Uterus (tissue), 2 donors: ENCODE measurements around the gene RABGGTA.

Source experiments
- CTCF ChIP-seq, 4 experiments: fragments of 200-600 bp in 2 of 4; fragments of 450-650 bp in 2 of 4; sonication (generic) in 2 of 4; IDR thresholded peaks; one replicate each; pipeline ENCODE4 v1.5.1; 2016 to 2019; ENCODE audit warnings: antibody characterized with exemption in 4 of 4, mild to moderate bottlenecking in 2 of 4, moderate library complexity in 1 of 4
- POLR2A ChIP-seq, 2 donors: fragments of 450-650 bp; IDR thresholded peaks; one replicate each; pipeline ENCODE4 v1.6.1; 2016; ENCODE audit warnings: antibody characterized with exemption in 2 of 2, mild to moderate bottlenecking in 1 of 2, moderate library complexity in 1 of 2

DNA sequence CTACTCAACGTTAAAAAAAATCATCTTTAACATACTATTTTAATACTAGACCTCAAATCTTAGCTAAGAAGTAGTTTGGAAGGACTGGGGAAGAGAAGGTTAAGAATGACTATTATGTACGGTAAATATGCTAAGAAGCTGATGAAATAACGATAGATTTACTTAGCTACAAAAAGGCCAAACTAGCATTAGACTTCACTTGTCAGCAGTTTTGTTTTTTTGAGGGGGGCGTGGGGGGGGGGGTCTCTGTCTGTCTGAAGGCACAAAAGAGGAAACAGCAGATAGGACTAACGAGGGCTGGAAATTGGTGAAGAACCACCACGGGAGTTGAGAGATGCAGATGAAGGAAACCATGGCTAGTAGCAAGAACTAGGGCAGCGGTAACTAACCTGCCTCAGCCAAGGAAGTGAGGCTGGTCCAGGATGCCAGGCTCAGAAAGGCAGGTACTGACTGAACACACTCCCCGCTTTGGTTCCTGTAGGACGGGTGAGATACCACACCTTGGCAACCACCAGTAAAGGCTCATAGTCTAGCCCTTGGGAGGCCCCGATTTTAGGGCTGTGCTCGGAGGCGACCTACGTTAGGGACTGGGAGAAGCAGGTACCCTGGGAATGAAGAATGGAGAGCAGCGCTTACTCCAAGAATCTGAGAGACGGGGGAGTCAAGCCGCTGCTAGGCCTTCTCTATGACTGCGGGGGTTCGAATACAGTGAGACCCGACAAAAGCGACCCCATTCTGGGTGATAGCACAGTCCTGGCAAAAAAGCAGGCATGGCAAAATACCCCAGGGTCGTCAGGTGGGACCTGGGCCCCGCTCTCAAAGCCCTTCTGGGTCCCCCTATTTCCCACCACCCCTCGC lies 39.9 kb downstream of the RABGGTA start:
- TF ChIP-seq CTCF (IDR thresholded peaks at IDR 0.05) (no peak), POLR2A (IDR thresholded peaks at IDR 0.05) (no peak)
